Activated CD4-positive, CD25-positive, alpha-beta regulatory T cell treated with anti-CD3 and anti-CD28 coated beads, Interleukin-2, amount 50 U/mL, for 72 hours (primary cell): ENCODE results near the gene UBASH3A.

Source experiments
- DNase-seq: peaks from one replicate; pipeline ENCODE4 v3.0.0; 2021

UBASH3A gene

GRCh38 chr21:42403611-42404231, at the start of gene UBASH3A:
Gene UBASH3A, plus strand, starts transcription at chr21:42403902. Its CDS starts 44 bp downstream, at chr21:42403946.
- DNase-seq = no peak

GRCh38 chr21:42356046-42356445, 47.7 kb upstream of the UBASH3A start:
- no peak for DNase-seq

- no peak for DNase-seq
Observed at GRCh38 chr21:42356650-42357049, 47.1 kb upstream of the UBASH3A start.

- DNase-seq = no peak
Observed at GRCh38 chr21:42357307-42357706, 46.4 kb upstream of the UBASH3A start.

- DNase-seq = no peak
Observed at GRCh38 chr21:42358261-42358660, 45.4 kb upstream of the UBASH3A start.

GRCh38 chr21:42358937-42359336, 44.8 kb upstream of the UBASH3A start:
- DNase-seq = no peak

GRCh38 chr21:42360317-42360716, 43.4 kb upstream of the UBASH3A start:
- DNase-seq = peak; percentile 45

GRCh38 chr21:42361286-42361685, 42.4 kb upstream of the UBASH3A start:
- no peak for DNase-seq

GRCh38 chr21:42362198-42362597, 41.5 kb upstream of the UBASH3A start:
- no peak for DNase-seq

- DNase-seq = no peak
Observed at GRCh38 chr21:42362700-42363099, 41.0 kb upstream of the UBASH3A start.

- DNase-seq = no peak
Observed at GRCh38 chr21:42363312-42363711, 40.4 kb upstream of the UBASH3A start.

- no peak for DNase-seq
Observed at GRCh38 chr21:42364304-42364865, 39.3 kb upstream of the UBASH3A start.

- DNase-seq = no peak
Observed at GRCh38 chr21:42365770-42366169, 37.9 kb upstream of the UBASH3A start.

- DNase-seq = no peak
Observed at GRCh38 chr21:42366292-42367010, 37.3 kb upstream of the UBASH3A start, which contains the start of gene TFF1. Gene TFF1, minus strand, starts transcription at chr21:42366535. Its CDS starts 40 bp downstream, at chr21:42366495.

GRCh38 chr21:42367367-42368165, 36.1 kb upstream of the UBASH3A start:
- no peak for DNase-seq

- no peak for DNase-seq
Observed at GRCh38 chr21:42369821-42370220, 33.9 kb upstream of the UBASH3A start.

- DNase-seq = no peak
Observed at GRCh38 chr21:42370894-42371654, 32.6 kb upstream of the UBASH3A start.

- no peak for DNase-seq
Observed at GRCh38 chr21:42373196-42373907, 30.4 kb upstream of the UBASH3A start.

- no peak for DNase-seq
Observed at GRCh38 chr21:42373908-42374455, 29.7 kb upstream of the UBASH3A start.

GRCh38 chr21:42374457-42374856, 29.2 kb upstream of the UBASH3A start:
- no peak for DNase-seq

GRCh38 chr21:42374864-42375499, 28.7 kb upstream of the UBASH3A start:
- no peak for DNase-seq
